Neuronal stem cell (in vitro differentiated cells): ENCODE data around the gene EIF4A3.

ENCODE experiments used
- DNase-seq: peaks from one replicate; pipeline ENCODE4 v3.0.0-alpha.2; 2013; ENCODE audit warnings: low spot score
- H2AFZ ChIP-seq: one replicate; pipeline ENCODE4 v1.6.1; 2013; ENCODE audit warnings: mild to moderate bottlenecking, low read length, inconsistent platforms
- H2AK5ac ChIP-seq: 2 replicates; pipeline ENCODE4 v1.6.1; 2013; ENCODE audit warnings: low read depth, mild to moderate bottlenecking, inconsistent platforms, low read length, moderate library complexity, mixed read lengths
- H2BK120ac ChIP-seq: 2 replicates; pipeline ENCODE4 v1.6.1; 2013; ENCODE audit warnings: low read depth, mild to moderate bottlenecking, inconsistent platforms, low read length, moderate library complexity, mixed read lengths
- H2BK12ac ChIP-seq: one replicate; pipeline ENCODE4 v1.6.1; 2013; ENCODE audit warnings: low read length, inconsistent platforms
- H2BK15ac ChIP-seq: 2 replicates; pipeline ENCODE4 v1.6.1; 2013; ENCODE audit warnings: mild to moderate bottlenecking, low read length, inconsistent platforms, mixed read lengths
- H2BK5ac ChIP-seq: one replicate; pipeline ENCODE4 v1.6.1; 2013; ENCODE audit warnings: inconsistent platforms, mild to moderate bottlenecking, low read length, moderate library complexity
- H3K14ac ChIP-seq: one replicate; pipeline ENCODE4 v1.6.1; 2013; ENCODE audit warnings: low read length, inconsistent platforms
- H3K18ac ChIP-seq: 2 replicates; pipeline ENCODE4 v1.6.1; 2013; ENCODE audit warnings: low read length, inconsistent platforms
- H3K23ac ChIP-seq: 2 replicates; pipeline ENCODE4 v1.6.1; 2013; ENCODE audit warnings: low read depth, mild to moderate bottlenecking, mixed read lengths, low read length, inconsistent platforms; ENCODE audit not compliant: poor library complexity
- H3K27ac ChIP-seq: replicated peaks from 3 replicates; pipeline ENCODE4 v1.5.1; 2013; ENCODE audit warnings: low read length, inconsistent platforms
- H3K27me3 ChIP-seq, 3 experiments: 2 replicates each; pipeline ENCODE4 v1.6.1; 2013; ENCODE audit warnings: low read length in 3 of 3, mild to moderate bottlenecking in 2 of 3, inconsistent platforms in 1 of 3, low read depth in 1 of 3, mixed read lengths in 1 of 3, moderate library complexity in 1 of 3; ENCODE audit not compliant: control insufficient read depth in 3 of 3, insufficient read depth in 3 of 3
- H3K36me3 ChIP-seq, 2 donors: replicated peaks in 1 of 2; 2 replicates each; pipeline ENCODE4 v1.6.1; 2013; ENCODE audit warnings: low read length in 2 of 2; ENCODE audit not compliant: control insufficient read depth in 2 of 2, insufficient read depth in 2 of 2
- H3K4ac ChIP-seq: 2 replicates; pipeline ENCODE4 v1.6.1; 2013; ENCODE audit warnings: inconsistent platforms, mild to moderate bottlenecking, low read length, moderate library complexity
- H3K4me1 ChIP-seq, 2 donors: 1 replicate in 1 of 2; 2 replicates in 1 of 2; pipeline ENCODE4 v1.6.1; 2013; ENCODE audit warnings: low read length in 2 of 2, low read depth in 1 of 2; ENCODE audit not compliant: control insufficient read depth in 2 of 2, insufficient read depth in 1 of 2
- H3K4me2 ChIP-seq: one replicate; pipeline ENCODE4 v1.6.1; 2013; ENCODE audit warnings: mild to moderate bottlenecking, low read length, inconsistent platforms; ENCODE audit not compliant: insufficient read depth, poor library complexity, severe bottlenecking
- H3K4me3 ChIP-seq, 2 donors: 2 replicates each; pipeline ENCODE4 v1.5.1; 2013; ENCODE audit warnings: low read length in 2 of 2, mild to moderate bottlenecking in 2 of 2, inconsistent platforms in 1 of 2, moderate library complexity in 1 of 2
- H3K79me1 ChIP-seq: one replicate; pipeline ENCODE4 v1.6.1; 2013; ENCODE audit warnings: low read depth, mild to moderate bottlenecking, inconsistent platforms, low read length, moderate library complexity
- H3K9ac ChIP-seq: one replicate; pipeline ENCODE4 v1.6.1; 2013; ENCODE audit warnings: mild to moderate bottlenecking, low read depth, low read length, inconsistent platforms; ENCODE audit not compliant: poor library complexity
- H3K9me3 ChIP-seq, 2 donors: replicated peaks in 1 of 2; 2 replicates each; pipeline versions ENCODE3 to v1.6.1; 2013; ENCODE audit warnings: low read length in 2 of 2, mild to moderate bottlenecking in 2 of 2, inconsistent platforms in 1 of 2, low read depth in 1 of 2, mixed read lengths in 1 of 2, moderate library complexity in 1 of 2; ENCODE audit not compliant: control insufficient read depth in 2 of 2, insufficient read depth in 1 of 2
- H4K8ac ChIP-seq: one replicate; pipeline ENCODE4 v1.6.1; 2013; ENCODE audit warnings: low read depth, mild to moderate bottlenecking, inconsistent platforms, low read length, moderate library complexity
- H4K91ac ChIP-seq: one replicate; pipeline ENCODE4 v1.6.1; 2013; ENCODE audit warnings: low read length, low read depth, mild to moderate bottlenecking, inconsistent platforms; ENCODE audit not compliant: poor library complexity
- WGBS, 2 donors: extraction: QIAGEN DNeasy Blood & Tissue Kit; methylation state at CpG; one replicate each; pipeline ENCODE4 v1.1.7; 2013; ENCODE audit warnings: missing lambda C conversion rate in 2 of 2, mixed read lengths in 1 of 2; ENCODE audit not compliant: insufficient read length in 2 of 2, insufficient replicate concordance in 1 of 2; ENCODE audit errors: extremely low coverage in 2 of 2; 5-methylcytosine and 5-hydroxymethylcytosine counted together

Gene EIF4A3

DNA sequence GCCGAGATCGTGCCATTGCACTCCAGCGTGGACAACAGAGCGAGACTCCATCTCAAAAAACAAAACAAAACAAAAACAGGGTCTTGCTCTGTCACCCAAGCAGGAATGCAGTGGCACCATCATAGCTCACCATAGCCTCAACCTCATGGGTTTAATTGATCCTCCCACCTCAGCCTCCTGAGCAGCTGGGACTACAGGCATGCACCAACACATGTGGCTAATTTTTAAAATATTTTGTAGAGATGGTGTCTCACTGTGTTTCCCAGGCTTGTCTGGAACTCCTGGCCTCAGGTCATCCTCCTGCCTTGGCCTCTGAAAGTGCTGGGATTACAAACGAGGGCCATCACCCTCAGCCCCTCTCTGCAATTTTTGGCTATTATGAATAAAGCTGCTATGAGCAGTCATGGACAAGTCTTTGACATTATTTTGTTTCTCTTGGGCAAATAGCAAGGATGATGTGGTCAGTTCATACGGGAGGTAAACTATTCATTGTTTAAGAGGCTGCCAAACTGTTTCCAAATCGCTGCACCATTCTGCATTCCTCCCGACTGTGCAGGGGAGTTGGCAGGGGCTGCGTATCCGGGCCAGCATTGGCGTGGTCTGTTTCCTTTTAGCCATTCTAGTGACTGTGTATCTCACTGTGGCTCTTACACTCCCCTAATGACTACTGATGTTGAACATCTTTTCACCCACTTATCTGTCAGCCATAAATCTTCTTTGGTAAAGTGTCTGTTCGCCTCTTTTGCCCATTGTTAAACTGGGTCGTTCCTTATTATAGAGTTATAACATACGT lies 21.1 kb downstream of the EIF4A3 start:
- Histone ChIP-seq H4K8ac (no peak overlapping the region), H2AFZ (no peak overlapping the region), H2BK12ac (no peak overlapping the region), H3K18ac (no peak overlapping the region), H3K4ac (no peak overlapping the region), H3K36me3 (no peaks in the 10 kb centered on the region), H3K27me3 (no peaks in the 10 kb centered on the region), H2BK15ac (no peak overlapping the region), H3K4me3 (no peak overlapping the region), H3K14ac (no peak overlapping the region), H3K9me3 (no peaks in the 10 kb centered on the region), H3K9ac (no peak overlapping the region), H3K23ac (no peak overlapping the region), H3K4me2 (no peak overlapping the region), H2AK5ac (no peak overlapping the region), H4K91ac (no peak overlapping the region), H2BK5ac (no peak overlapping the region), H2BK120ac (no peak overlapping the region), H3K27ac (no peak overlapping the region), H3K4me1 (peaks cover 2 to 7% of the 10 kb centered on the region in 2 donors), H3K79me1 (no peaks in the 10 kb centered on the region)
- DNase-seq, result no peak
- no CpG with 5 or more reads among the region's 14 CpGs for WGBS, 2 donors

DNA sequence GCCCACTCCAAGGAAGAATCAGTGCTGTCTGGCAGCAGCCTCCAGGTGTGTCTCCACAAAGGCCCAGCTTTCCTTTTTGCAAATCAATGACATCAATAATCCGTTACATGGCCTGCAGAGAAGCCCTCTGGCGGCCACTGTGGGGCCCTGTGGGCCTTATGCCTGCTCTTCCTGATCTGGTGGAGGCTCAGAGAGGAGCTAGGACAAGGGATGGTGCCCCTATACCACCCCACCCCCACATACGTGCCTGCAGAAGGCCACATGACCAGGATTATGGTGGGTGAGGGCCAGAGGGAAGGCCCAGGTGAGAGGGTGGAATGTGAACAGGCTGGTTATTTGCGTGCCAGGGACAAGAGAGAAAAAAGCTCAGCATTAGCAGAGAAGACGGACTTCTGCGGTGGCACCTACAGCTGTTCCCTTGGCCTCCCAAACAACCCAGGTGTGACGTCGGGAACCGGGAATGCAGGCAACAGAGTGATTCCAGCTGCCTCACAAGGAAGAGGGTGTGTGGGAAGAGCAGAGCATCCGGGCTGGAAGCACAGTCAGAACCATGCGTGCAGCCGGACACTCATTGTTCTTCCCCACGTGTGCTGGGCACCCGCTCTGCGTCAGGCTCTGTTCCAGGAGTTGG lies 22.5 kb downstream of the EIF4A3 start:
- Histone ChIP-seq H3K4ac (no peak overlapping the region), H3K27ac (no peak overlapping the region), H3K36me3 (no peaks in the 10 kb centered on the region), H4K91ac (no peak overlapping the region), H2BK120ac (no peak overlapping the region), H3K4me1 (peaks cover 2 to 7% of the 10 kb centered on the region in 2 donors), H3K79me1 (no peaks in the 10 kb centered on the region), H2BK12ac (peak overlapping the region; percentile 44), H3K23ac (no peak overlapping the region), H4K8ac (no peak overlapping the region), H3K14ac (no peak overlapping the region), H3K27me3 (no peaks in the 10 kb centered on the region), H3K4me3 (peak overlapping the region in 1 of 2 donors; percentile 28), H2AK5ac (peak overlapping the region; percentile 1), H3K4me2 (no peak overlapping the region), H2BK15ac (no peak overlapping the region), H2BK5ac (no peak overlapping the region), H3K18ac (peak overlapping the region; percentile 58), H2AFZ (peak overlapping the region; percentile 85), H3K9ac (no peak overlapping the region), H3K9me3 (no peaks in the 10 kb centered on the region)
- peak; percentile 36 for DNase-seq
- no CpG with 5 or more reads among the region's 15 CpGs for WGBS, 2 donors

DNA sequence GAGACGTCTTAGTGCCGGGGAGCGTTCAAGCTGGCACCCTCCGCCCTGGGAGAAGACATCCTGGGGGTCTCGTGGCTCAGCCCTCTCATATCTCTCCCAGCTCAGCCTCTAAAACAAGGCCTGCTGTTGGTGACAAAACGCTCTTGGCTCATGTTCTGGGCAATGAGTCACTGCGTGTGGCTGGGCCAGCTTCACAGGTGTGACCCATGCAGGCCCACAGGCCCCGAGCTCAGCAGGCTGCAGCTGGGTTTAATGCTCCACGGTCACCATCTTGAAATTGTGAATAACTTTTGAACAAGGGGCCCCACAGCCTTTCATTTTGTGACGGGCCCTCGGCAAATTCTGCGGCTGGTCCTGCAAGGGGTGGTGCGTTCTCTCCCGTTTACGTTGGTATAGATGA lies 23.1 kb downstream of the EIF4A3 start:
- no CpG with 5 or more reads among the region's 15 CpGs for WGBS, 2 donors
- DNase-seq, result no peak
- H3K27ac ChIP-seq, result no peak overlapping the region
- no peak overlapping the region for H3K14ac ChIP-seq
- H3K4me2 ChIP-seq, result no peak overlapping the region
- no peak overlapping the region for H3K18ac ChIP-seq
- H4K8ac ChIP-seq, result no peak overlapping the region
- peak overlapping the region; percentile 85 for H2AFZ ChIP-seq
- no peaks in the 10 kb centered on the region for H3K27me3 ChIP-seq
- H2BK120ac ChIP-seq, result no peak overlapping the region
- no peaks in the 10 kb centered on the region for H3K9me3 ChIP-seq
- H3K36me3 ChIP-seq, result no peaks in the 10 kb centered on the region
- peaks cover 2 to 7% of the 10 kb centered on the region in 2 donors for H3K4me1 ChIP-seq
- peak overlapping the region; percentile 2 for H2BK15ac ChIP-seq
- H2AK5ac ChIP-seq, result no peak overlapping the region
- no peaks in the 10 kb centered on the region for H3K79me1 ChIP-seq
- no peak overlapping the region for H2BK5ac ChIP-seq
- H3K23ac ChIP-seq, result no peak overlapping the region
- H3K9ac ChIP-seq, result no peak overlapping the region
- no peak overlapping the region for H2BK12ac ChIP-seq
- H3K4ac ChIP-seq, result no peak overlapping the region
- H3K4me3 ChIP-seq, result no peak overlapping the region
- H4K91ac ChIP-seq, result no peak overlapping the region

DNA sequence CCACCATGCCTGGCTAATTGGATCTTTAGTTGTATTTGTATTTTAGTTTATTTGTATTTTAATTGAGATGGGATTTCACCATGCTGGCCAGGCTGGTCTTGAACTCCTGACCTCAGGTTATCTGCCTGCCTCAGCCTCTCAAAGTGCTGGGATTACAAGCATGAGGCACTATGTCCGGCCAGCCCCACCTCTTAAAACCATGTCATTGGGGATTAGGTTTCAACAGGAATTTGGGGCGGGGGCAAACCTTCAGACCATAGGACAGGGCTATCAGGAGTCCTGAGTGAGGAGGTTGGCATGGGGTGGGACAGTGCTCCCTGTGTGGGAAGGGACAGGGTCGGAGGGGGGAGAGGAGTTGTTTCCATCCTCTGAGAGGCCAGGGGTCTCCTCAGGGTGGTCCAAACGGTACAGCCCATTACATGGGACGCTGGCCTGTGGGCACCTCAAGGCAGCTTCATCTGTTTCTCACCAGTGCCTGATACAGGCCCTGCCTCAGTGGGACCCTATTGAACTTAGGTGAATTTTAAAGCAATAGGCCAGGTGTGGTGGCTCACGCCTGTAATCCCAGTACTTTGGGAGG lies 23.9 kb downstream of the EIF4A3 start:
- peak overlapping the region; percentile 35 for H3K18ac ChIP-seq
- H3K4ac ChIP-seq, result no peak overlapping the region
- DNase-seq, result no peak
- H2AFZ ChIP-seq, result no peak overlapping the region
- H3K4me1 ChIP-seq, result peaks cover 4 to 7% of the 10 kb centered on the region in 2 donors
- H3K79me1 ChIP-seq, result no peaks in the 10 kb centered on the region
- H2BK12ac ChIP-seq, result no peak overlapping the region
- H3K27ac ChIP-seq, result no peak overlapping the region
- H3K9me3 ChIP-seq, result no peaks in the 10 kb centered on the region
- H4K91ac ChIP-seq, result no peak overlapping the region
- H3K4me3 ChIP-seq, result no peak overlapping the region
- H2BK15ac ChIP-seq, result no peak overlapping the region
- no peak overlapping the region for H3K23ac ChIP-seq
- H3K14ac ChIP-seq, result no peak overlapping the region
- no peak overlapping the region for H2BK120ac ChIP-seq
- no peak overlapping the region for H2AK5ac ChIP-seq
- H3K27me3 ChIP-seq, result no peaks in the 10 kb centered on the region
- no peak overlapping the region for H2BK5ac ChIP-seq
- H4K8ac ChIP-seq, result no peak overlapping the region
- no peaks in the 10 kb centered on the region for H3K36me3 ChIP-seq
- no CpG with 5 or more reads among the region's 6 CpGs for WGBS, 2 donors
- no peak overlapping the region for H3K4me2 ChIP-seq
- no peak overlapping the region for H3K9ac ChIP-seq
